IMR-90 (cell line): ENCODE measurements around the gene ZNF599. TPM values are rescaled to one million over a fixed set of nuclear protein-coding genes. Genes with fewer than 3 reads are reported as not detected.

Experiments
- ATAC-seq: fragments of 200-7000 bp; cut with Tn5 transposase; 2 replicates; pipeline ENCODE4 v1.9.1; 2020; ENCODE audit warnings: low read depth, mild to moderate bottlenecking, moderate library complexity
- BruUV-seq: library from RNA; stranded (reverse); fragments of 400-500 nt; replicated peaks from 2 replicates; lab custom pipeline; 2021; lab: Mats Ljungman, UMichigan
- CTCF ChIA-PET: fragments of 300-600 bp; formaldehyde crosslinking; extraction: SDS; loops from one replicate; lab custom pipeline; 2021; ENCODE audit warnings: antibody characterized with exemption; lab: Yijun Ruan, JAX
- POLR2A ChIA-PET: fragments of 300-600 bp; sonication (Branson Sonifier 250); formaldehyde crosslinking; loops from one replicate; lab custom pipeline; 2022; ENCODE audit warnings: antibody characterized with exemption; ENCODE audit not compliant: unreplicated experiment; lab: Charles Lee
- DNase-seq: peaks from one replicate; pipeline ENCODE4 v3.0.0; 2013
- H2AFZ ChIP-seq: replicated peaks from 2 replicates; pipeline ENCODE3; 2013; ENCODE audit warnings: low read length, mild to moderate bottlenecking; ENCODE audit not compliant: poor library complexity
- H2AK5ac ChIP-seq: 2 replicates; pipeline ENCODE4 v1.6.1; 2013; ENCODE audit warnings: low read depth, low read length, inconsistent platforms
- H2AK9ac ChIP-seq: replicated peaks from 2 replicates; pipeline ENCODE3; 2013; ENCODE audit warnings: mild to moderate bottlenecking, low read depth, low read length, moderate library complexity; ENCODE audit not compliant: poor library complexity
- H2BK120ac ChIP-seq: 2 replicates; pipeline ENCODE4 v1.6.1; 2013; ENCODE audit warnings: low read depth, low read length, inconsistent platforms
- H2BK15ac ChIP-seq: 3 replicates; pipeline ENCODE4 v1.6.1; 2013; ENCODE audit warnings: low read depth, low read length, inconsistent platforms
- H2BK20ac ChIP-seq: 2 replicates; pipeline ENCODE4 v1.6.1; 2013; ENCODE audit warnings: low read depth, mild to moderate bottlenecking, inconsistent platforms, low read length, moderate library complexity
- H2BK5ac ChIP-seq: 2 replicates; pipeline ENCODE4 v1.6.1; 2013; ENCODE audit warnings: mild to moderate bottlenecking, low read depth, low read length, inconsistent platforms; ENCODE audit not compliant: poor library complexity, severe bottlenecking
- H3K14ac ChIP-seq: replicated peaks from 2 replicates; pipeline ENCODE4 v1.6.1; 2013; ENCODE audit warnings: low read depth, low read length, inconsistent platforms
- H3K18ac ChIP-seq: 2 replicates; pipeline ENCODE4 v1.6.1; 2013; ENCODE audit warnings: low read depth, low read length, control low read depth
- H3K23ac ChIP-seq: 2 replicates; pipeline ENCODE4 v1.6.1; 2013; ENCODE audit warnings: low read depth, low read length, inconsistent platforms
- H3K27ac ChIP-seq: 2 replicates; pipeline ENCODE4 v1.5.1; 2013; ENCODE audit warnings: mild to moderate bottlenecking, control low read depth, low read length; ENCODE audit not compliant: insufficient read depth
- H3K27me3 ChIP-seq: 2 replicates; pipeline ENCODE4 v1.6.1; 2013; ENCODE audit warnings: low read length; ENCODE audit not compliant: control insufficient read depth, insufficient read depth
- H3K36me3 ChIP-seq: 2 replicates; pipeline ENCODE4 v1.6.1; 2013; ENCODE audit warnings: low read length, mixed read lengths; ENCODE audit not compliant: control insufficient read depth, insufficient read depth
- H3K4ac ChIP-seq: 2 replicates; pipeline ENCODE4 v1.6.1; 2013; ENCODE audit warnings: low read depth, low read length, inconsistent platforms
- H3K4me1 ChIP-seq: 2 replicates; pipeline ENCODE4 v1.6.1; 2013; ENCODE audit warnings: low read length, mixed read lengths; ENCODE audit not compliant: control insufficient read depth, insufficient read depth
- H3K4me2 ChIP-seq: 2 replicates; pipeline ENCODE4 v1.6.1; 2013; ENCODE audit warnings: low read depth, mild to moderate bottlenecking, control low read depth, low read length, moderate library complexity
- H3K4me3 ChIP-seq: 2 replicates; pipeline ENCODE4 v1.5.1; 2013; ENCODE audit warnings: low read depth, mild to moderate bottlenecking, control low read depth, low read length, moderate library complexity; ENCODE audit not compliant: insufficient read depth
- H3K56ac ChIP-seq: 2 replicates; pipeline ENCODE4 v1.6.1; 2013; ENCODE audit warnings: low read length, inconsistent platforms; ENCODE audit not compliant: insufficient read depth; ENCODE audit errors: extremely low read depth
- H3K79me1 ChIP-seq, 2 experiments: 2 replicates each; pipeline ENCODE4 v1.6.1; 2013; ENCODE audit warnings: low read length in 2 of 2, inconsistent platforms in 1 of 2, low read depth in 1 of 2
- H3K9ac ChIP-seq: 2 replicates; pipeline ENCODE4 v1.6.1; 2013; ENCODE audit warnings: low read depth, low read length, control low read depth
- H3K9me1 ChIP-seq: 2 replicates; pipeline ENCODE4 v1.6.1; 2013; ENCODE audit warnings: low read length, inconsistent platforms; ENCODE audit not compliant: insufficient read depth
- H3K9me3 ChIP-seq: 2 replicates; pipeline ENCODE4 v1.6.1; 2013; ENCODE audit warnings: low read length; ENCODE audit not compliant: control insufficient read depth, insufficient read depth
- H4K20me1 ChIP-seq: 2 replicates; pipeline ENCODE4 v1.6.1; 2013; ENCODE audit warnings: low read length, inconsistent platforms; ENCODE audit not compliant: insufficient read depth
- H4K5ac ChIP-seq: 2 replicates; pipeline ENCODE4 v1.6.1; 2013; ENCODE audit warnings: mild to moderate bottlenecking, low read depth, low read length, control low read depth
- H4K8ac ChIP-seq, 2 experiments: 2 replicates each; pipeline ENCODE4 v1.6.1; 2013; ENCODE audit warnings: low read depth in 2 of 2, low read length in 2 of 2, control low read depth in 1 of 2, inconsistent platforms in 1 of 2
- H4K91ac ChIP-seq: 2 replicates; pipeline ENCODE4 v1.6.1; 2013; ENCODE audit warnings: low read depth, low read length, inconsistent platforms; ENCODE audit not compliant: insufficient read depth
- CHD1 ChIP-seq: IDR thresholded peaks from 2 replicates; pipeline ENCODE4 v1.6.1; 2012; ENCODE audit warnings: low read depth, low read length, improper control_type of control experiment
- CTCF ChIP-seq: conservative IDR thresholded peaks from 2 replicates; pipeline ENCODE4 v1.5.1; 2012; ENCODE audit warnings: mild to moderate bottlenecking, low read depth, low read length, improper control_type of control experiment
- MAFK ChIP-seq: IDR thresholded peaks from 2 replicates; pipeline ENCODE4 v1.6.1; 2012; ENCODE audit warnings: low read depth, low read length, improper control_type of control experiment
- MAZ ChIP-seq: IDR thresholded peaks from 2 replicates; pipeline ENCODE4 v1.6.1; 2012; ENCODE audit warnings: low read depth, mild to moderate bottlenecking, low read length, improper control_type of control experiment, moderate library complexity, borderline replicate concordance
- MXI1 ChIP-seq: IDR thresholded peaks from 2 replicates; pipeline ENCODE4 v1.6.1; 2012; ENCODE audit warnings: low read depth, mild to moderate bottlenecking, low read length, moderate library complexity, borderline replicate concordance
- NFE2L2 ChIP-seq: fragments of 150-350 bp; IDR thresholded peaks from 2 replicates; pipeline ENCODE4 v1.6.1; 2016; ENCODE audit warnings: low read depth, mild to moderate bottlenecking, low read length
- RAD21 ChIP-seq: IDR thresholded peaks from 2 replicates; pipeline ENCODE4 v1.6.1; 2012; ENCODE audit warnings: low read length, improper control_type of control experiment
- RCOR1 ChIP-seq: IDR thresholded peaks from 2 replicates; pipeline ENCODE4 v1.6.1; 2012; ENCODE audit warnings: mild to moderate bottlenecking, low read length, improper control_type of control experiment; ENCODE audit not compliant: insufficient replicate concordance
- RFX5 ChIP-seq: IDR thresholded peaks from 2 replicates; pipeline ENCODE4 v1.8.0; 2012; ENCODE audit warnings: low read depth, mild to moderate bottlenecking, low read length, moderate library complexity
- USF2 ChIP-seq: fragments of 150-350 bp; IDR thresholded peaks from 2 replicates; pipeline ENCODE4 v1.6.1; 2017; ENCODE audit warnings: mild to moderate bottlenecking, antibody characterized with exemption, low read length, low read depth
- WGBS, 2 experiments: methylation state at CpG; one replicate each; pipeline versions ENCODE4 v1.1.5 to v1.1.7; 2013; ENCODE audit warnings: missing lambda C conversion rate in 2 of 2; ENCODE audit not compliant: insufficient read length in 1 of 2; ENCODE audit errors: extremely low coverage in 2 of 2; 5-methylcytosine and 5-hydroxymethylcytosine counted together
- dilution Hi-C: fragments of 300-500 bp; cut with HindIII; formaldehyde crosslinking; loops from one replicate; pipeline ENCODE4 v1.14.3; 2018; ENCODE audit warnings: low sequenced_read_pairs; ENCODE audit not compliant: unreplicated experiment
- in situ Hi-C: fragments of 300-500 bp; cut with MboI; formaldehyde crosslinking; loops from 3 replicates; pipeline ENCODE4 v1.14.3; 2019; ENCODE audit warnings: low sequenced_read_pairs, inconsistent platforms, mixed read lengths
- intact Hi-C: fragments of 100-400 bp; cut with micrococcal nuclease; formaldehyde crosslinking; loops from 2 replicates; pipeline ENCODE4 v1.10.0; 2022
- polyA plus RNA-seq, 3 experiments: library from polyadenylated mRNA; depleted of rRNA; stranded (reverse); fragments of >200 nt; gene quantifications; 2 replicates each; pipeline ENCODE4 v1.2.3, GENCODE V29; 2012; ENCODE audit warnings: low replicate concordance in 1 of 3
- total RNA-seq: library from RNA; depleted of rRNA; stranded (reverse); fragments of >200 nt; gene quantifications from 2 replicates; pipeline ENCODE4 v1.2.3, GENCODE V29; 2012
- TF ChIP-seq, protein P1 (sequence below): fragments of 150-350 bp; IDR thresholded peaks from 2 replicates; pipeline ENCODE4 v1.6.1; 2016; ENCODE audit warnings: low read depth, mild to moderate bottlenecking, low read length, moderate library complexity, borderline replicate concordance

The ZNF599 gene
- total and polyA plus RNA-seq, 2 of the 4 experiments (the other 2 are of a cell fraction) = 3.4 to 5.9 TPM

DNA sequence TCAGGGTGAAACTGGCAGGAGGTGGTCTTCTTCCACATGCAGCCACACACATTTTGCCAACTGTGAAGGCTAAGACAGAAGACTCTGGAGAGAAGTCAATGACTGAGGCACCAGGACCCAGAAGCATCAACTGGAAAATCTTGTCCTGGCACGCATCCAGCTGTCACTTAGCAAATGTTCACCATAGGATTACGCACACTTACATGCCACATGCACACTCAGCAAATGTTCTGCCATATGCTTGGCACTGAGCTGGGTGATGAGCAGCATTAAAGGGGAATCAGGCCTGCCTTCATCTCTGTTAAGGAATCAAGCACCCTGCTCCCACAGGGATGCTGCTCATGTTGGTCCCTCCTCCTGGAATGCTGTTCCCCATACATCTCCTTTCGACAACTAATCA is 5.1 kb downstream of the ZNF599 start:
- no peak overlapping the region for H3K4me2 ChIP-seq
- H3K27me3 ChIP-seq = no peaks in the 10 kb centered on the region
- peaks cover 57% of the 10 kb centered on the region for H3K36me3 ChIP-seq
- H2BK120ac ChIP-seq = no peak overlapping the region
- H3K4me3 ChIP-seq = no peak overlapping the region
- intact Hi-C loops = no loop called here
- H2AFZ ChIP-seq = no peak overlapping the region
- dilution Hi-C loops = no loop called here
- H4K5ac ChIP-seq = no peak overlapping the region
- H3K9me3 ChIP-seq = peaks cover 29% of the 10 kb centered on the region
- H3K9ac ChIP-seq = no peak overlapping the region
- H3K18ac ChIP-seq = no peak overlapping the region
- no peak overlapping the region for H2AK9ac ChIP-seq
- no peak for DNase-seq
- H3K4ac ChIP-seq = no peak overlapping the region
- no TSS peak for BruUV-seq
- no peak overlapping the region for H3K23ac ChIP-seq
- no peak overlapping the region for H4K8ac ChIP-seq
- H3K14ac ChIP-seq = no peak overlapping the region
- ChIA-PET POLR2A (interaction anchor here (0.5 kb wide), 1 partner anchor 11 kb away, joined by 3 read pairs; no protein-coding TSS in a partner anchor), CTCF (no interaction called here)
- TF ChIP-seq CTCF (no peak), NFE2L2 (no peak), RAD21 (no peak), CHD1 (no peak), RFX5 (no peak), USF2 (no peak), MAFK (no peak), MXI1 (no peak), RCOR1 (no peak), MAZ (no peak)
- TF ChIP-seq, protein P1, sequence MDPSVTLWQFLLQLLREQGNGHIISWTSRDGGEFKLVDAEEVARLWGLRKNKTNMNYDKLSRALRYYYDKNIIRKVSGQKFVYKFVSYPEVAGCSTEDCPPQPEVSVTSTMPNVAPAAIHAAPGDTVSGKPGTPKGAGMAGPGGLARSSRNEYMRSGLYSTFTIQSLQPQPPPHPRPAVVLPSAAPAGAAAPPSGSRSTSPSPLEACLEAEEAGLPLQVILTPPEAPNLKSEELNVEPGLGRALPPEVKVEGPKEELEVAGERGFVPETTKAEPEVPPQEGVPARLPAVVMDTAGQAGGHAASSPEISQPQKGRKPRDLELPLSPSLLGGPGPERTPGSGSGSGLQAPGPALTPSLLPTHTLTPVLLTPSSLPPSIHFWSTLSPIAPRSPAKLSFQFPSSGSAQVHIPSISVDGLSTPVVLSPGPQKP = no peak
- no peak overlapping the region for H3K27ac ChIP-seq
- no peaks in the 10 kb centered on the region for H4K20me1 ChIP-seq
- H3K79me1 ChIP-seq = peaks cover 14 to 19% of the 10 kb centered on the region in 2 experiments
- no peak overlapping the region for H2AK5ac ChIP-seq
- in situ Hi-C loops = no loop called here
- no peak overlapping the region for H2BK5ac ChIP-seq
- no peak overlapping the region for H4K91ac ChIP-seq
- no peak overlapping the region for H2BK20ac ChIP-seq
- H3K9me1 ChIP-seq = no peaks in the 10 kb centered on the region; the same call in 1 of the 2 replicates
- no peak for ATAC-seq
- H3K56ac ChIP-seq = no peak overlapping the region
- H2BK15ac ChIP-seq = no peak overlapping the region
- no peaks in the 10 kb centered on the region; the same call in 1 of the 2 replicates for H3K4me1 ChIP-seq
- WGBS, 2 experiments = 100% methylated on average over 1 of the region's 3 CpGs; no CpG with 5 or more reads in 1 of the 2 experiments
